Measurements from ENCODE around the gene NCAM2. TPM values are rescaled to one million over a fixed set of nuclear protein-coding genes. Genes with fewer than 3 reads are reported as not detected.
"Not testable (repeated sequence)": the region's sequence is repeated elsewhere in the genome, so short reads cannot be mapped to it uniquely, and the experiment has no call there.

Gene NCAM2
- total RNA-seq, 1 donor from 2014 or later: 4.3 TPM

DNA sequence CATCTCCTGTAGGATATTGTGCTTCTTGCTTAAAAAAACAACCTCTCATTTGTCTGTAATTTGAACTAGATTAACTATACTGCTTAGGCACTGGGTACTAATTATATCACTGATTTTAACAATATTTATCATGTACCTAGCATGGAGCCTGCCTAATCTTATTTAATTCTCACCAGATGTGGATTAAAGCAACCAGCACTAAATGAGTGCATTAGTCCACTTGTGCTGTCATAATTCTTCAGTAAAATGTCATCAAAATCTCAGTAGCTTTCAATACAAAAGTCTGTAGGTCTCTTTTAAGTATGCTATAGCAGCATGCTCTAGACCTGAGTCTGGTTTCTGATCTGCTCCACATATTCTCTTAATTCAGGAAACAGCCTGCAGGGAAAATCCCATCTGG, 368.1 kb downstream of the NCAM2 start:
- ATAC-seq (ENCODE audit: poor library complexity): no peak
- intact Hi-C loops (cut with DNase I): no loop called here

DNA sequence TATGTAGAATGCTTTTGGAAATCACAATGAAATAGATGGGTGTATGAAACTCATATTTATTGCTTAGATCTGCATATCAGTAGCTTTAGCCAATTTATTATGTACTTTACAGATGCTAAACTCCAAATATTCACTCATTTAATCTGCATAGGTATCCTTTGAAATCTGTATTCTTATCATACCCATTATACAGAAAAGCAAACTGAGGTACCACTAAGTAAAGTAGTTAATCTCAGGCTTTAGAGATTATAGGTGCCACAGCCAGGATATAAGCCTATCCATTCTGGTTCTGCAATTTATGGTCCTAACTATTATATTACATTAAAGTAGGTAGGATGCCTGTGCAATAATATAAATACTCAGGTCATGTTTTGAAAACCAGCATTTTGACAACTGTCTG, 369.4 kb downstream of the NCAM2 start:
- ATAC-seq (ENCODE audit: poor library complexity) (no peak), DNase-seq (no peak)
- intact Hi-C loops (cut with DNase I): no loop called here

More for the DNA sequence above, 368.1 kb downstream of the NCAM2 start:
- DNase-seq: no peak

DNA sequence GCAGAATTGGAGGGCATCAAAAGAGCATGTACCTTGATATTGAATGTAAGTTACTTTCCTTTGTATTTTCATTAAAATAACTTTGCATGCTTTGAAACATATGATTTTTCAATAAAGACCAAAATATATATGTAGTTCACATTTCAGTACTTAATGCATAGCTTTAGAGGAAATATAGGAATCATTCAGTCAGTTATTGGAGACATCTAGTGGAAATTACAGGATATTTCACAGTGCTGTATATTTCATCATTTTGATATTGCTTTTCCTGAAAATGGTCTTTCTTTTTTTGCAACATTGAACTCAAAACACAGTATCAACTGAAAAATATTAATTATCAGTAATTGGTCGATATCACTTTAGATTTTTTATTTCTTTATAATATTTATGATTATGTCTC, 375.8 kb downstream of the NCAM2 start:
- intact Hi-C loops (cut with DNase I): no loop called here
- no peak for DNase-seq
- no peak for ATAC-seq (ENCODE audit: poor library complexity)

DNA sequence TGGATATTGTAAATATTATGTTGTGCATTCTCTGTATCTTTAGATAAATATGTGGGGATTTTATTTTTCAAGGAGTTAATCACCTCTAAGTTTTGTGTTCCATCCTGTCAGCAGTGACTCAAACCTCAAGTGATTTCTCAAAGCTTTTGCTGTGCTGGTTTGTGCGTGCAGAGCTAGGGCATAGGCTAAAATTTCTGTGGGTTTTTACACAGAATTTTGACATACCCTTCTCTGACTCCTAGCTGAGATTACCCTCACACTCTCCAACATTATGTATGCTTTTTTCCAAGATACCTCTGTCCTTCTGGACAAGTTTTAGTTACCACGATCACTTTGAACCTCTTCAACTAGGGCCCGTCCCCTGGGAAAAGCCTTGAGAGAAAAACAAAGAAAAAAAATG, 384.9 kb downstream of the NCAM2 start:
- DNase-seq (no peak), ATAC-seq (ENCODE audit: poor library complexity) (no peak)
- intact Hi-C loops (cut with DNase I): no loop called here

- no peak for ATAC-seq (ENCODE audit: poor library complexity)
- intact Hi-C loops (cut with DNase I): no loop called here
These were observed 386.8 kb downstream of the NCAM2 start for GRCh38 chr21:21384977-21385376.

GRCh38 chr21:21385404-21385803, 387.2 kb downstream of the NCAM2 start:
- DNase-seq (no peak), ATAC-seq (ENCODE audit: poor library complexity) (no peak)
- intact Hi-C loops (cut with DNase I): no loop called here

More at GRCh38 chr21:21384977-21385376, 386.8 kb downstream of the NCAM2 start:
- DNase-seq: no peak

- ATAC-seq (ENCODE audit: poor library complexity) (no peak), DNase-seq (no peak)
- intact Hi-C loops (cut with DNase I): no loop called here
These were observed 389.7 kb downstream of the NCAM2 start for GRCh38 chr21:21387916-21388315.

DNA sequence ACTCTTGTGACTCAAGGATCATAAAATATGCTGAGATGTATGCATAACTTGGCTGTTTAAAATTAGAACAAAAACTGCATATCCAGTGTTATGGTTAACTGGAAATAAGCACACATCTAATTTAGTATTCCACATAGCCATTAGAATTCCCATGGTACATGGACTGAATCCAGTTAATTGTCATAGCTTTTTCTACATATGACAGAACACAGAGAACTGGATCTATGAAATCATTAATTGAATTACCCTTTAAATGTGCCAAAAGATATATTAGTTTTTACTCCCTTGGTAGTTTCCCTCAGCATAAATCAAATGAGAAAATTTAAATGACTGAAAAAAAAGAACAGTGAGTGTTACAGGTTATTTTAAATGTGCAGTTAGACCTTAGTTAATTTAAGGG, 395.9 kb downstream of the NCAM2 start:
- intact Hi-C loops (cut with DNase I): no loop called here
- ATAC-seq (ENCODE audit: poor library complexity): no peak
- DNase-seq: no peak

DNA sequence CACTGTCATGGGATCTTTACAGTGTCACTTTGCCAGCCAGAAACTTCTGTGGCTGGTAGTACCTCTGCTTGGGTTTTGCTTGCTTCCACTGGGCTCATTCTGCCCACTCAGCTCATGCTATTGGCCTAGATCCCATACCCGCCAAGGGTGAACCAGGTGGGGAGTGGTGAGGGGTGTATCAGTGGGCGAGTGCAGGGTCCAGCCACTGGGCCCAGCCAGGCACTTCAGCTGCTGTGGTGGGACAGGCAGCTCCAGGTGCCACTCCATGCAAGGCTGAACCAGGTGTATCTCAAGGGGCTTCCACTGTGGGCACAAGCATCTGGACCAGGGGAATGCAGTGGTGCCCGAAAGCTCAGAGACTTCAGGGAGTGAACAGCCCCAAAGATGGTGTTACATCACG, 398.2 kb downstream of the NCAM2 start:
- DNase-seq (no peak), ATAC-seq (ENCODE audit: poor library complexity) (no peak)
- intact Hi-C loops (cut with DNase I): no loop called here

GRCh38 chr21:21397464-21397863, 399.3 kb downstream of the NCAM2 start:
- intact Hi-C loops (cut with DNase I): no loop called here
- DNase-seq (no peak), ATAC-seq (ENCODE audit: poor library complexity) (no peak)

GRCh38 chr21:21401444-21401843, 403.2 kb downstream of the NCAM2 start:
- DNase-seq (no peak), ATAC-seq (ENCODE audit: poor library complexity) (no peak)
- intact Hi-C loops (cut with DNase I): no loop called here

GRCh38 chr21:21402187-21402586, 404.0 kb downstream of the NCAM2 start:
- intact Hi-C loops (cut with DNase I); DNase-seq; ATAC-seq (ENCODE audit: poor library complexity): not testable (repeated sequence)

GRCh38 chr21:21404261-21404660, 406.1 kb downstream of the NCAM2 start:
- intact Hi-C loops (cut with DNase I); DNase-seq; ATAC-seq (ENCODE audit: poor library complexity): not testable (repeated sequence)

GRCh38 chr21:21406921-21407320, 408.7 kb downstream of the NCAM2 start:
- no peak for ATAC-seq (ENCODE audit: poor library complexity)
- no peak for DNase-seq
- intact Hi-C loops (cut with DNase I): no loop called here

DNA sequence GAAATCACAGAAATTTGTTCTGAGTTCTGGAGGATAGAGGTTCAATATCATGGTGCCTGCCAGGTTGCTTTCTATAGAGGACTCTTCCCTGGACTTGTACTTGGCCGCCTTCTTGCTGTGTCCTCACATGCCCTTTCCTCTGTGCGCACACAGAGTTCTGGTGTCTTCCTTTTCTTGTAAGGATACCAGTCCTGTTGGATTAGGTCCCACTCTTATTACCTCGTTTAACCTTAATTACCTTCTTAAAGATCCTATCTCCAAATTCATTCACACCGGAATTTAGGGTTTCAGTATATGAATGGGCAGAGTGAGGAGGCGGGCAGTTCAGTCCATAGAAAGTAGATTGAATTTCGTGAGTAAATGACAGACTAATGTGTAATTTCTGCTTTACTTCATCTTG, 413.9 kb downstream of the NCAM2 start:
- intact Hi-C loops (cut with DNase I): no loop called here
- DNase-seq (no peak), ATAC-seq (ENCODE audit: poor library complexity) (no peak)

- intact Hi-C loops (cut with DNase I): no loop called here
- DNase-seq (no peak), ATAC-seq (ENCODE audit: poor library complexity) (no peak)
These were observed 417.5 kb downstream of the NCAM2 start for GRCh38 chr21:21415741-21416140.

DNA sequence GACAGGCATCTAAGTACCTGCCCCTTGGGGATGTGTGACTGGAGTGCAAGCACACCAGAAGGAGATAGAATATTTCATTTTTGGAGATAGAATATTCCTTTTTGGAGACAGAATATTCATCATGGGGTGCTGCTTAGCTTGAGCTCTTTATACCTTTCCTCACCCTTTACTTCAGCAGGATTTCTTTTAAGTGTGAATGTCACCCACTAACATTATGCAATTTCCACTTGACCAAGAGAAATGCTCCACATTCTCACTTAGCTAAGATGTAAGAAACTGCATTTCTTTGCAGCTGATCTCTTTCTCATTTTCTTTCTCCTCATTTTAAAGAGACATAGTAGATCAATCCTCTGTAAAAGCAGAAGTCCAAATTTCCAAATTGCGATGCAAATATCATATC, 436.7 kb downstream of the NCAM2 start:
- ATAC-seq (ENCODE audit: poor library complexity) (no peak), DNase-seq (no peak)
- intact Hi-C loops (cut with DNase I): no loop called here

DNA sequence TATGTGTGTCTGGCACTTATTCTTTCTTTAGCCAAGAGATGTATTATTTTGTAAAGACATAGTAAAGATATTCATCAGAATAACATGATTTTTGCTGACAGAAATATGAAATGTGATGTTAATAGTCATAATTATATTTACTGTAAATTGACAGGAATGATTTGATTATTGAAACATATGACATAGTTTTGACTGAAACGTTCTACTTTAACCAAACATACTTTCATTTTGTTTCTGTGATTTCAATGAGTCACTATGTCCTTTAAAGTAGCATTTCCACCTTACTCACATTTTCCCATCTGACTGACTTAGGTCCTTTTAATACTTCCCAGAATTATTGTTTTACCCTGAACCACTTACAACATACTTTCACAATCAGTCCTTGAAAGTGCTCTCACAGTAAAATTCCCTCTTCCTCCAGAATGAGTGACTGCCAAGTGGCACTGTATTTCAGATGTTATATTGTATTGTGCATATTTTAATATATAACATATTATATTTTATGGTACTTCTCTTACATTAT, 437.9 kb downstream of the NCAM2 start:
- intact Hi-C loops (cut with DNase I): no loop called here
- DNase-seq (no peak), ATAC-seq (ENCODE audit: poor library complexity) (no peak)

GRCh38 chr21:21439761-21440160, 441.6 kb downstream of the NCAM2 start:
- DNase-seq (no peak), ATAC-seq (ENCODE audit: poor library complexity) (no peak)
- intact Hi-C loops (cut with DNase I): no loop called here

- no peak for ATAC-seq (ENCODE audit: poor library complexity)
- DNase-seq: no peak
- intact Hi-C loops (cut with DNase I): no loop called here
These were observed 458.9 kb downstream of the NCAM2 start for GRCh38 chr21:21457077-21457476.

GRCh38 chr21:21458124-21458631, 460.0 kb downstream of the NCAM2 start:
- ATAC-seq (ENCODE audit: poor library complexity): no peak
- intact Hi-C loops (cut with DNase I): no loop called here
- DNase-seq: no peak
